Measurements from ENCODE around the gene LIPK.

LIPK gene

GRCh38 chr10:88754287-88754686, 48.2 kb downstream of the LIPK start:
- no peaks in the 10 kb centered on the region for H3K36me3 ChIP-seq (ENCODE audit: control insufficient read depth, insufficient read depth, low read length)
- H3K4me3 ChIP-seq (ENCODE audit: extremely low read depth, insufficient read depth, low read length, poor library complexity, severe bottlenecking), result no peak overlapping the region
- H3K27ac ChIP-seq (ENCODE audit: low read depth, low read length, severe bottlenecking), result no peak overlapping the region
- no peaks in the 10 kb centered on the region for H3K4me1 ChIP-seq (ENCODE audit: control insufficient read depth, insufficient read depth, low read length, poor library complexity, severe bottlenecking)
- peaks cover 2% of the 10 kb centered on the region for H3K9me3 ChIP-seq (ENCODE audit: control insufficient read depth, low read length)

- WGBS, 2 experiments (ENCODE audit: insufficient coverage in 2 of 2), result 77 to 100% methylated on average over 2 to 3 of the region's 3 CpGs
- H3K4me3 ChIP-seq (ENCODE audit: extremely low read depth, insufficient read depth, low read length, poor library complexity, severe bottlenecking), result no peak overlapping the region
- no peak overlapping the region for H3K27ac ChIP-seq (ENCODE audit: low read depth, low read length, severe bottlenecking)
- H3K36me3 ChIP-seq (ENCODE audit: control insufficient read depth, insufficient read depth, low read length), result no peaks in the 10 kb centered on the region
- H3K4me1 ChIP-seq (ENCODE audit: control insufficient read depth, insufficient read depth, low read length, poor library complexity, severe bottlenecking), result no peaks in the 10 kb centered on the region
- no peaks in the 10 kb centered on the region for H3K9me3 ChIP-seq (ENCODE audit: control insufficient read depth, low read length)
These were observed 49.7 kb downstream of the LIPK start for GRCh38 chr10:88755753-88756152.

GRCh38 chr10:88756660-88757059, 50.6 kb downstream of the LIPK start:
- Histone ChIP-seq H3K4me3 (ENCODE audit: extremely low read depth, insufficient read depth, low read length, poor library complexity, severe bottlenecking) (no peak overlapping the region), H3K36me3 (ENCODE audit: control insufficient read depth, insufficient read depth, low read length) (no peaks in the 10 kb centered on the region), H3K4me1 (ENCODE audit: control insufficient read depth, insufficient read depth, low read length, poor library complexity, severe bottlenecking) (no peaks in the 10 kb centered on the region), H3K27ac (ENCODE audit: low read depth, low read length, severe bottlenecking) (no peak overlapping the region), H3K9me3 (ENCODE audit: control insufficient read depth, low read length) (no peaks in the 10 kb centered on the region)
- no CpG with 5 or more reads among the region's 1 CpG for WGBS, 2 experiments (ENCODE audit: insufficient coverage in 2 of 2)

- no peaks in the 10 kb centered on the region for H3K9me3 ChIP-seq (ENCODE audit: control insufficient read depth, low read length)
- H3K27ac ChIP-seq (ENCODE audit: low read depth, low read length, severe bottlenecking), result no peak within 1 kb of the TSS
- no peaks in the 10 kb centered on the region for H3K4me1 ChIP-seq (ENCODE audit: control insufficient read depth, insufficient read depth, low read length, poor library complexity, severe bottlenecking)
- H3K36me3 ChIP-seq (ENCODE audit: control insufficient read depth, insufficient read depth, low read length), result no peaks in the 10 kb centered on the region
- H3K4me3 ChIP-seq (ENCODE audit: extremely low read depth, insufficient read depth, low read length, poor library complexity, severe bottlenecking), result no peak within 1 kb of the TSS
- 87 to 88% methylated on average over 5 to 7 of the region's 7 CpGs for WGBS, 2 experiments (ENCODE audit: insufficient coverage in 2 of 2)
These were observed 53.5 kb downstream of the LIPK start, which contains the start of gene LIPN for GRCh38 chr10:88759366-88760101. LIPN (plus strand) TSS chr10:88760020; CDS start chr10:88761406, 1,386 bp downstream.

DNA sequence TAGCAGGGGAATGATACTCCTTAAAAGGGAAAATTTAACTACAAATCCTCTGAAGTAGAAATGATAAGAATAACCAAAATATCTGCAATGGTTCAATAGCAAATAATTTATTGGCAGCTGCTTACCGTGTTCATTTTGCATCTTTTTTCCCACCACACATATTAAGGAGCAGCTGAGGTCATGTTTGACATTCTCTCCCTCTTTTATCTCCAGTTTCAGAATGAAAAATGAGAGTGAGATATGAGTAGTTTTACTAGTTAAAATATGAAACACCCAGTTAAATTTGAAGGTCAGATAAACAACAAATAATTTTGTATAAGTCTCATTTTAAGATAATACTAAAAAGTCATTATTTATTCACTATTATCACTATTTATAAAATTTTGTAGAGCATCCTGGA, 56.9 kb downstream of the LIPK start:
- Histone ChIP-seq H3K9me3 (ENCODE audit: control insufficient read depth, low read length) (no peaks in the 10 kb centered on the region), H3K27ac (ENCODE audit: low read depth, low read length, severe bottlenecking) (no peak overlapping the region), H3K4me3 (ENCODE audit: extremely low read depth, insufficient read depth, low read length, poor library complexity, severe bottlenecking) (no peak overlapping the region), H3K36me3 (ENCODE audit: control insufficient read depth, insufficient read depth, low read length) (no peaks in the 10 kb centered on the region), H3K4me1 (ENCODE audit: control insufficient read depth, insufficient read depth, low read length, poor library complexity, severe bottlenecking) (no peaks in the 10 kb centered on the region)
- WGBS, 2 experiments (ENCODE audit: insufficient coverage in 2 of 2), result no CpG with 5 or more reads among the region's 1 CpG

- Histone ChIP-seq H3K9me3 (ENCODE audit: control insufficient read depth, low read length) (no peaks in the 10 kb centered on the region), H3K27ac (ENCODE audit: low read depth, low read length, severe bottlenecking) (no peak overlapping the region), H3K36me3 (ENCODE audit: control insufficient read depth, insufficient read depth, low read length) (no peaks in the 10 kb centered on the region), H3K4me3 (ENCODE audit: extremely low read depth, insufficient read depth, low read length, poor library complexity, severe bottlenecking) (no peak overlapping the region), H3K4me1 (ENCODE audit: control insufficient read depth, insufficient read depth, low read length, poor library complexity, severe bottlenecking) (no peaks in the 10 kb centered on the region)
- 100% methylated on average over 1 of the region's 1 CpG for WGBS, 2 experiments (ENCODE audit: insufficient coverage in 2 of 2)
These were observed 57.4 kb downstream of the LIPK start for GRCh38 chr10:88763441-88763840.

- Histone ChIP-seq H3K4me1 (ENCODE audit: control insufficient read depth, insufficient read depth, low read length, poor library complexity, severe bottlenecking) (no peaks in the 10 kb centered on the region), H3K9me3 (ENCODE audit: control insufficient read depth, low read length) (no peaks in the 10 kb centered on the region), H3K36me3 (ENCODE audit: control insufficient read depth, insufficient read depth, low read length) (no peaks in the 10 kb centered on the region), H3K27ac (ENCODE audit: low read depth, low read length, severe bottlenecking) (no peak overlapping the region), H3K4me3 (ENCODE audit: extremely low read depth, insufficient read depth, low read length, poor library complexity, severe bottlenecking) (no peak overlapping the region)
- 86% methylated on average over 1 of the region's 3 CpGs; no CpG with 5 or more reads in 1 of the 2 experiments for WGBS, 2 experiments (ENCODE audit: insufficient coverage in 2 of 2)
These were observed 58.1 kb downstream of the LIPK start for GRCh38 chr10:88764110-88764509.

DNA sequence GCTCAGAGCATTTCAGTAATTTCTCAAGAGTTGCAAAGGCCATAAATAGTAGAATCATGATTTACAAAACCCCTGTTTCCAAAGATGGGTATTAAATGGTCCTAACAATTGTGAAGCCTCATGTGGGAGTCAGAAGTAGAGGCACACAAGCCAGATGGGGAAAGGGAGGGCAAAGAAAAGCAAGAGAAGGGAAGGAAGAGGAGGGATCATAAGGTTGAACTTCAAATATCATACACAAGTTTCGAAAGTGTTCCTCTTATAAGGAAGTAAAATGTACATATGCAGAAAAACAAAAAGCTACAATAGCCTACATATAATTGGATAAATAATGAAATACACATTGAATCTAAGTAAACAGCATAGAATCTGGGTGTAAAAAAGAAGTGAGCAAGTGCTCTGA, 59.8 kb downstream of the LIPK start:
- H3K36me3 ChIP-seq (ENCODE audit: control insufficient read depth, insufficient read depth, low read length), result no peaks in the 10 kb centered on the region
- H3K4me1 ChIP-seq (ENCODE audit: control insufficient read depth, insufficient read depth, low read length, poor library complexity, severe bottlenecking), result no peaks in the 10 kb centered on the region
- no CpG with 5 or more reads among the region's 1 CpG for WGBS, 2 experiments (ENCODE audit: insufficient coverage in 2 of 2)
- H3K9me3 ChIP-seq (ENCODE audit: control insufficient read depth, low read length), result no peaks in the 10 kb centered on the region
- H3K4me3 ChIP-seq (ENCODE audit: extremely low read depth, insufficient read depth, low read length, poor library complexity, severe bottlenecking), result no peak overlapping the region
- no peak overlapping the region for H3K27ac ChIP-seq (ENCODE audit: low read depth, low read length, severe bottlenecking)

DNA sequence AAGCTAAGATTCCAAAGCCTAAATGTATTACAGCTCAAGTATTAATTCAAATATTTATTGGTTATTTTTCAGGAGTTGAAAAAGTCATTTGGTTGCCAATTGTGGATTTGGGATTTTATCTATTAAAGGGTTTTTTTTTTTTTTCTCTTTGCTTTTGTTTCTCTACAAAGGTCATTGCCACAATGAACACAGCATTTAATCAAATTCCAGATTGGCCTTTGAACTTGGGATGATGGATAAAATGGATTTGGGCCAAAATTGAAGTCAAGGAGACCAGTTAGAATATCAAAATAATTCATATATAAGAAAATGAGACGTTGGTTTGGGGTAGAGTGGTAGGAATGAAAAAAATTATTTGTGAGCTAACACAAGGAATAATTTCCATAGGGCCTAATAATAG, 63.3 kb downstream of the LIPK start:
- no peaks in the 10 kb centered on the region for H3K4me1 ChIP-seq (ENCODE audit: control insufficient read depth, insufficient read depth, low read length, poor library complexity, severe bottlenecking)
- no peaks in the 10 kb centered on the region for H3K36me3 ChIP-seq (ENCODE audit: control insufficient read depth, insufficient read depth, low read length)
- H3K27ac ChIP-seq (ENCODE audit: low read depth, low read length, severe bottlenecking), result no peak overlapping the region
- WGBS, 2 experiments (ENCODE audit: insufficient coverage in 2 of 2), result 83% methylated on average over 1 of the region's 1 CpG; no CpG with 5 or more reads in 1 of the 2 experiments
- H3K9me3 ChIP-seq (ENCODE audit: control insufficient read depth, low read length), result no peaks in the 10 kb centered on the region
- H3K4me3 ChIP-seq (ENCODE audit: extremely low read depth, insufficient read depth, low read length, poor library complexity, severe bottlenecking), result no peak overlapping the region

- Histone ChIP-seq H3K9me3 (ENCODE audit: control insufficient read depth, low read length) (no peaks in the 10 kb centered on the region), H3K4me1 (ENCODE audit: control insufficient read depth, insufficient read depth, low read length, poor library complexity, severe bottlenecking) (no peaks in the 10 kb centered on the region), H3K4me3 (ENCODE audit: extremely low read depth, insufficient read depth, low read length, poor library complexity, severe bottlenecking) (no peak overlapping the region), H3K27ac (ENCODE audit: low read depth, low read length, severe bottlenecking) (no peak overlapping the region), H3K36me3 (ENCODE audit: control insufficient read depth, insufficient read depth, low read length) (no peaks in the 10 kb centered on the region)
- 80 to 100% methylated on average over 1 to 2 of the region's 2 CpGs for WGBS, 2 experiments (ENCODE audit: insufficient coverage in 2 of 2)
These were observed 75.2 kb downstream of the LIPK start for GRCh38 chr10:88781206-88781605.

DNA sequence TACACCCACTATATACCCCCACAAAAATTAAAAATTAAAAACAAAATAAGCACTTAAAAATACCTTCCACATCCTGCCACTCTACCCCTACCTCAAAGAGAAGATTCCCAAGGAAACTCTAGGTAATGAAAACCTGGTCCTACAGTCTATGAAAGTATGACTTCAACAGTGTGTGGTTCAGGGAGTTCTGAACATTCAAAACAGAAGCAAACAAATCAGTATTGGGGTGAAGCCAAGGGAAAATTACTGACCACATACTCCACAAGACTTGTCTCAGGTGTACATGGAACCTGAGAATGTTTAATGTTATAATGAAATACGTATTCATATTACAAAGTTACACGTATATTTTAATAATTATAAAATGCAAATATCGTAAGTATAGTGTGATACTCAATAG, 76.2 kb downstream of the LIPK start:
- H3K4me3 ChIP-seq (ENCODE audit: extremely low read depth, insufficient read depth, low read length, poor library complexity, severe bottlenecking), result no peak overlapping the region
- H3K27ac ChIP-seq (ENCODE audit: low read depth, low read length, severe bottlenecking), result no peak overlapping the region
- no CpG with 5 or more reads among the region's 3 CpGs for WGBS, 2 experiments (ENCODE audit: insufficient coverage in 2 of 2)
- H3K36me3 ChIP-seq (ENCODE audit: control insufficient read depth, insufficient read depth, low read length), result no peaks in the 10 kb centered on the region
- H3K4me1 ChIP-seq (ENCODE audit: control insufficient read depth, insufficient read depth, low read length, poor library complexity, severe bottlenecking), result no peaks in the 10 kb centered on the region
- no peaks in the 10 kb centered on the region for H3K9me3 ChIP-seq (ENCODE audit: control insufficient read depth, low read length)

Measured in mesodermal cell (in vitro differentiated cells).